ENCODE results near the gene STK11.

STK11 gene

DNA sequence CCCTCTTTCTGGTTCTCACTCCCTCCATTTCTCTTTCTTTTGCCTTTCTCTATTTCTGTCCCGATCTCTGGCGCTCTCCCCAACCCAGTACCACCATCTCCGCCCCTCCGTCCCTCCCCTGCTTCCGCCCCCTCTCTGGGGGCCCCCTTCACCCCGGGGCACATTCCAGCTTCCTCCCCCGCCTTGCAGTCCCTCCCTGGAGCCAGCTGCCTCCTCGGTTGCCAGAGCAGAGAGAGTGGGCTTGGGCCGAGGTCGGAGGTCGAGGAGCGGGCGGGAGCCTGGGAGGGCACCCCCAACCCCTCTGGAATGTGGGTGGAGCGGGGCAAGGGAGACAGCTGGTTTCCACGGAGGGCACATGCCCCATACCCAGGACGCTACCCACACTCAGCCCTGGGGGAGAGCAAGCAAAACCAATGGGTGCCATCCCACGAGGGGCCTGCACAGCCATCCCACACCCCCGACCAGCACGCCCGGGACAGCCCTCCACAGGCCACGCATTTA is 57.1 kb downstream of the STK11 start:
- DNase-seq (ENCODE audit: low spot score) = no peak

- no peak for DNase-seq (ENCODE audit: low spot score)
These were observed 57.6 kb downstream of the STK11 start for GRCh38 chr19:1263188-1263587.

DNA sequence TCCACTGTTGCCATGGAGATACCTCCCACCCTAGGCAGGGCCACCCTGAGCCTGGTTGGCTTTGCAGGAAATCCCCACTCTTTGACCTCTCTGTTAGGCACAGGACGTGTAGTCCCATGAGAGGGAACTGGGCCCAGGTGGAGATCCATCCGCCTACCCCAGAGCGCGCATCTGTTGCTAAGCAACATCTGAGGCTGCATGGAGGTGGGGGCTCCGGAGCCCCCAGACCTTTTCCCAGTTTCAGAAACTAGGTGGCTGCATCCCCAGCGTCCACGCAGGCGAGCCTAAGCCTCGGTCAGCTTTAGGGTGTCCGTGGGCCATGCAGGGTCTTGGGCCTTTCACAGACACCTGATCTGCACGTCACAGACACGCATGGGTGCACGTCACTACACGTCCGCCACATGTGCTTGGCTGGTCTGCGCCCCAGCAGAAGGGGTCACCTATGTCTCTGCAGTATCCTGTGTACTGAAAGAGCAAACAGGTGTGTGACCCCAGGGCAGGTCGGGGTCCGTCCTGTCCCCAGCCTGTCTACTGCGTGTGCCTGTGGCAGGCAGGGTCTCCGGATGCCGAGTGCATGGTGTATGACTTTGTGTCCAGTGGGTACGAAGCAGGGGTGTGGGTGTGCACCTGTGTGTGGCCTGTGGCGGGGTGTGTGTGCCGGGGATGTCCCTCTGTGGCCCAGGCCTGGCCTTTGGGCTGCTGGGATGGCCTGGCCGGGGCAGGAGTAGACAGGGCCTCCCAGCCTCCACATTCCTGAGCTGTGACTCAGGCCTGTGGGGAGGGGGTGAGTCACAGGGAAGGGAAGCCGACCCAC is 59.4 kb downstream of the STK11 start:
- DNase-seq (ENCODE audit: low spot score) = no peak

DNA sequence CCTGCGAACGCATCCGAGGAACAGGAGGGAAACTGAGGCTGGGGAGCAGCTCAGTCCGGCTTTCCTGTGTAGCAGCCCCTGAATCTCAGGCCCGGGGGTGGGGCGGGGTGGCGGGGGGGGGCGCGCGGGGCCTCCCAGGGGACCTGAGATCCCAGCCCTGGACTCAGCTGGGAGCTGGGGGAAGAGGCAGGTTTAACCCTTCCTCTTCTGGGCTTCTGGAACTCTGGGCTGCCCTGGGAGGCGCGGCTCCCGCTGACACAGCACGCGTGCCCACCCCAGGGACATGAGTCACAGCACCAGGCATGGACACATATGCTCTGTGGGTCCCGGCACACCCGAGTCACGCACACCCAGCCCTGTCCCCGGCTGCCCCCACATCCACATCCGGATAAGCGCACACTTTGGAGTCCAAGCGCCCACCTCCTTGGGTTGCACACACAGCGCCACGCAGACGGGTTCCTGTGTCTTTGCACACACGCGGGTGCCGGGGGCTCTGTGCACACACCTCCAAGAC is 60.1 kb downstream of the STK11 start:
- DNase-seq (ENCODE audit: low spot score) = no peak

GRCh38 chr19:1266129-1266915 is 60.7 kb downstream of the STK11 start:
- DNase-seq (ENCODE audit: low spot score) = peak; percentile 76

- no peak for DNase-seq (ENCODE audit: low spot score)
These were observed 61.4 kb downstream of the STK11 start for GRCh38 chr19:1266916-1267476.

- DNase-seq (ENCODE audit: low spot score) = no peak
These were observed 62.1 kb downstream of the STK11 start for GRCh38 chr19:1267477-1268225.

DNA sequence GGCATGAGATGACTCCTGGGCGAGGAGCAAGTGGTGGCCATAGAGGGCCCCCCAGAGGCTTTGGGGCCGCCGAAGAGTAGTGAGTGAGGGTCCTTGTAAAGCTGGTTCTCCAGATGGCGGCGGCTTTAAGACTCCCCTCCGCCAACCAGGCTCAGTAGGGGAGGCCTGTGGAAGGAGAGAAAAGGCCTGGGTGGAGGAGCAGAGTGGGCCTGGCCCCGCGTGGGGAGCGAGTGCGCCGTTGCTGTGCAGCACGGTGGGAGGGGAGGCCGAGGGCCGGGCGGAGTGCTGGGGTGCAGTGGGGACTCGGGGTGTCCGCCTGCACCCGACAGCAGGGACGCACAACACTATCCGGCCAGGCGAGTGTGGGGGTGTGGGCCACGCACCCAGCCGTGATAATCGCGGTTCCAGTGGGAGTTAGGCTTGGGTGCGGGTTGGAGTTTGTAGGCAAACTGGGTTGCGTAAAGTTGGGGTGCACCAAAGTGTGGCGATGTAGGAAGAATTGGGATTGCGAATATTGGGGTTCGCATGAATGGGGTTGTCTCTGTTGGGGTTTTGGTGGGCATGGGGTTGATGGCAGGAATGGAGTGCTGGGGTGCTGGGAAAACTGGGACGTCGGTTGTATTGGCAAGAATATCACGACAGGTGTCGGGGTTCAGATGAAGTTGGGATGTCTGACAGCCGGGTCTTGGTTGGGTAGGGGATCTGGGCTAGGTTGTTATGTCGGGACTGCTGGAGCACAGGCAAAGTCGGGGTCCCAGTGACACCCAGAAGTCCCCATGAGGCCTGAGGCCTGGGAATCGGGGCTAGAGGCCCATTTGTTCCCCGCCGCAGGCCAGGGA is 62.9 kb downstream of the STK11 start:
- no peak for DNase-seq (ENCODE audit: low spot score)

DNA sequence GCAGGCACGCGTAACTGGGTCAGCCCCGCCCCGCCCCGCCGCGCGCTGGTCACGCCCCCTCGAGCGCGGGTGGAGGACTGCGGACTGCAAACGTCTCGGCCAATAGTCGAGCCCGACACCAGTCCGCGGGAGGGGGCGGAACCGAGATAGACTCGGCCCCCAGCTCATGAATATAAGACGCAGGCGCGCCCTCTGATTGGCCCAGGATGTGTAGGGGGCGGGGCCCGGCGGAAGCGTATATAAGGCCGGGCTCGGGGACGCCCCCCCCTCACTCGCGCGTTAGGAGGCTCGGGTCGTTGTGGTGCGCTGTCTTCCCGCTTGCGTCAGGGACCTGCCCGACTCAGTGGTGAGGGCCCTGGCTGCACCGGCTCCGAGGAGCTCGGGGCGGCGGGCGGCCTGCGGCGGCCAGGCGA is 63.5 kb downstream of the STK11 start, which contains the start of gene CIRBP:
Gene CIRBP (plus strand): TSS at position 268 of the 413 bp plus-strand sequence. CDS start 1,602 bp downstream, outside the sequence.
- peak; percentile 99 for DNase-seq (ENCODE audit: low spot score)

- peak; percentile 84 for DNase-seq (ENCODE audit: low spot score)
These were observed 64.1 kb downstream of the STK11 start for GRCh38 chr19:1269478-1270212.

- no peak for DNase-seq (ENCODE audit: low spot score)
These were observed 64.8 kb downstream of the STK11 start for GRCh38 chr19:1270213-1270853.

- no peak for DNase-seq (ENCODE audit: low spot score)
These were observed 65.4 kb downstream of the STK11 start for GRCh38 chr19:1270854-1271527.

GRCh38 chr19:1271528-1272422 is 66.2 kb downstream of the STK11 start:
- DNase-seq (ENCODE audit: low spot score) = no peak

GRCh38 chr19:1272423-1273262 is 67.1 kb downstream of the STK11 start:
- DNase-seq (ENCODE audit: low spot score) = no peak

GRCh38 chr19:1273263-1274041 is 67.9 kb downstream of the STK11 start:
- no peak for DNase-seq (ENCODE audit: low spot score)
